Neural cell (in vitro differentiated cells): Measurements from ENCODE around the gene AP4S1. TPM values are rescaled to one million over a fixed set of nuclear protein-coding genes. Genes with fewer than 3 reads are reported as not detected.
"Not testable (repeated sequence)": the region's sequence is repeated elsewhere in the genome, so short reads cannot be mapped to it uniquely, and the experiment has no call there.

Experiments used
- H2AFZ ChIP-seq: fragments of 200-600, 300-800 bp; sonication (generic), shearing (Covaris generic); 2 replicates; pipeline ENCODE4 v1.6.0; 2014; ENCODE audit warnings: low read depth, mild to moderate bottlenecking, antibody characterized with exemption, low read length, moderate library complexity
- H3F3A ChIP-seq: fragments of 200-600 bp; shearing (Covaris generic); 2 replicates; pipeline ENCODE4 v1.6.1; 2016; ENCODE audit warnings: mild to moderate bottlenecking, moderate library complexity, mixed read lengths, antibody characterized with exemption, low read length; ENCODE audit not compliant: insufficient read depth, poor library complexity, severe bottlenecking
- H3K27ac ChIP-seq: fragments of 200-600, 300-800 bp; sonication (generic), shearing (Covaris generic); 2 replicates; pipeline ENCODE4 v1.5.1; 2014; ENCODE audit warnings: mild to moderate bottlenecking, low read length, moderate library complexity
- H3K27me3 ChIP-seq: fragments of 300-800, 200-600 bp; sonication (generic), shearing (Covaris generic); 2 replicates; pipeline ENCODE4 v1.6.0; 2014; ENCODE audit warnings: mild to moderate bottlenecking, low read depth, low read length, moderate library complexity; ENCODE audit not compliant: insufficient read depth
- H3K36me3 ChIP-seq: fragments of 300-800, 200-600 bp; sonication (generic), shearing (Covaris generic); 2 replicates; pipeline ENCODE4 v1.5.1; 2014; ENCODE audit warnings: mild to moderate bottlenecking, antibody characterized with exemption, low read length, moderate library complexity; ENCODE audit not compliant: insufficient read depth
- H3K4me2 ChIP-seq: fragments of 300-800, 200-600 bp; sonication (generic), shearing (Covaris generic); 2 replicates; pipeline ENCODE4 v1.6.0; 2014; ENCODE audit warnings: mild to moderate bottlenecking, low read length
- H3K4me3 ChIP-seq: fragments of 300-800, 200-600 bp; sonication (generic), shearing (Covaris generic); 2 replicates; pipeline ENCODE4 v1.5.1; 2014; ENCODE audit warnings: mild to moderate bottlenecking, low read length, moderate library complexity
- H3K79me2 ChIP-seq: fragments of 200-600 bp; shearing (Covaris generic); replicated peaks from 2 replicates; pipeline ENCODE4 v1.6.0; 2014; ENCODE audit warnings: mild to moderate bottlenecking, low read length, moderate library complexity; ENCODE audit not compliant: insufficient read depth
- H3K9ac ChIP-seq: fragments of 300-800, 200-600 bp; sonication (generic), shearing (Covaris generic); 2 replicates; pipeline ENCODE4 v1.6.1; 2016; ENCODE audit warnings: mild to moderate bottlenecking, low read length, mixed read lengths
- H3K9me2 ChIP-seq: fragments of 200-600 bp; shearing (Covaris generic); 2 replicates; pipeline ENCODE4 v1.6.1; 2016; ENCODE audit warnings: mild to moderate bottlenecking, low read length, mixed read lengths; ENCODE audit not compliant: insufficient read depth
- H3K9me3 ChIP-seq: fragments of 200-600, 300-800 bp; sonication (generic), shearing (Covaris generic); 2 replicates; pipeline ENCODE4 v1.6.1; 2016; ENCODE audit warnings: mild to moderate bottlenecking, mixed run types, low read length, moderate library complexity, mixed read lengths
- H4K20me1 ChIP-seq: fragments of 200-600 bp; shearing (Covaris generic); 2 replicates; pipeline ENCODE4 v1.6.1; 2016; ENCODE audit warnings: mild to moderate bottlenecking, mixed run types; ENCODE audit not compliant: insufficient read depth
- EP300 ChIP-seq: fragments of 450-650 bp; conservative IDR thresholded peaks from 2 replicates; pipeline ENCODE4 v1.6.1; 2014; ENCODE audit warnings: antibody characterized with exemption, mild to moderate bottlenecking, moderate library complexity; ENCODE audit not compliant: poor library complexity, severe bottlenecking
- EZH2 ChIP-seq: fragments of 200-600, 300-800 bp; shearing (Covaris generic), sonication (generic); IDR thresholded peaks from 2 replicates; pipeline ENCODE4 v1.6.1; 2014; ENCODE audit warnings: antibody characterized with exemption, low read length, borderline replicate concordance, mild to moderate bottlenecking; ENCODE audit not compliant: insufficient read depth, poor library complexity, severe bottlenecking
- MXI1 ChIP-seq: fragments of 450-650 bp; conservative IDR thresholded peaks from 2 replicates; pipeline ENCODE4 v1.6.1; 2014; ENCODE audit warnings: antibody characterized with exemption, mild to moderate bottlenecking; ENCODE audit not compliant: poor library complexity, severe bottlenecking
- POLR2AphosphoS5 ChIP-seq: IDR thresholded peaks from 2 replicates; pipeline ENCODE4 v1.6.1; 2012
- RAD21 ChIP-seq: fragments of 450-650 bp; conservative IDR thresholded peaks from 2 replicates; pipeline ENCODE4 v1.6.1; 2014; ENCODE audit warnings: antibody characterized with exemption, mild to moderate bottlenecking, moderate library complexity
- REST ChIP-seq: IDR thresholded peaks from 2 replicates; pipeline ENCODE4 v1.6.1; 2012; ENCODE audit warnings: borderline replicate concordance
- SMC3 ChIP-seq: fragments of 450-650 bp; conservative IDR thresholded peaks from 2 replicates; pipeline ENCODE4 v1.6.1; 2014; ENCODE audit warnings: antibody characterized with exemption, mild to moderate bottlenecking, moderate library complexity; ENCODE audit not compliant: poor library complexity
- TAF1 ChIP-seq: IDR thresholded peaks from 2 replicates; pipeline ENCODE4 v1.6.1; 2012; ENCODE audit warnings: low read depth
- polyA plus RNA-seq: library from polyadenylated mRNA; depleted of rRNA; stranded (reverse); fragments of >200 nt; gene quantifications from 2 replicates; pipeline ENCODE4 v1.2.3, GENCODE V29; 2014
- TF ChIP-seq, protein P1 (sequence below): fragments of 450-650 bp; IDR thresholded peaks from 2 replicates; pipeline ENCODE4 v1.5.1; 2014; ENCODE audit warnings: antibody characterized with exemption, mild to moderate bottlenecking, moderate library complexity; ENCODE audit not compliant: poor library complexity, severe bottlenecking

The AP4S1 gene
- polyA plus RNA-seq, 1 donor from 2014 or later = 20.8 TPM

DNA sequence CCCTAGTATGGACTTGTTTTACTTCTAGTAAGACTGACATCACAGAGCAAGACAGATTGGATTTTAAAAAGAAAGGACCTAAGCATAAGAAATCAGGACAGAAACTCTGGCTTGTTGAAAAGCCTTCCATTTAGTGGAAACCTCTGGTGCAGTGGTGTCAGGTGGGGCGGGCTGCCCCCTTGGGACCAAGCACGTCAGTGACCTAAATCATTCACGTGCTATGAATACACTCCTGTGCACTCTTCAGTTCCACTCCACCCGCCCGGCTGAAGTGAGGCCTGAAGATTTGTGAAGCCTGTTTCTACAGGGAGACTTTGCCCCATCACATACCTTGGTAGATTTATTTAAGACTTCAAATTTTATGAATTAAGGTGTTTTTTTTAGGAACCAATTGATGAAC is 58.9 kb downstream of the AP4S1 start:
- Histone ChIP-seq H3K79me2 (no peaks in the 10 kb centered on the region), H2AFZ (no peak overlapping the region), H3K27me3 (no peaks in the 10 kb centered on the region), H3K9ac (no peak overlapping the region), H3K9me2 (no peaks in the 10 kb centered on the region), H3K9me3 (no peaks in the 10 kb centered on the region), H3K4me3 (no peak overlapping the region), H3K27ac (no peak overlapping the region), H3K36me3 (no peaks in the 10 kb centered on the region), H3K4me2 (no peak overlapping the region), H4K20me1 (no peaks in the 10 kb centered on the region), H3F3A (no peaks in the 10 kb centered on the region)
- TF ChIP-seq, protein P1, sequence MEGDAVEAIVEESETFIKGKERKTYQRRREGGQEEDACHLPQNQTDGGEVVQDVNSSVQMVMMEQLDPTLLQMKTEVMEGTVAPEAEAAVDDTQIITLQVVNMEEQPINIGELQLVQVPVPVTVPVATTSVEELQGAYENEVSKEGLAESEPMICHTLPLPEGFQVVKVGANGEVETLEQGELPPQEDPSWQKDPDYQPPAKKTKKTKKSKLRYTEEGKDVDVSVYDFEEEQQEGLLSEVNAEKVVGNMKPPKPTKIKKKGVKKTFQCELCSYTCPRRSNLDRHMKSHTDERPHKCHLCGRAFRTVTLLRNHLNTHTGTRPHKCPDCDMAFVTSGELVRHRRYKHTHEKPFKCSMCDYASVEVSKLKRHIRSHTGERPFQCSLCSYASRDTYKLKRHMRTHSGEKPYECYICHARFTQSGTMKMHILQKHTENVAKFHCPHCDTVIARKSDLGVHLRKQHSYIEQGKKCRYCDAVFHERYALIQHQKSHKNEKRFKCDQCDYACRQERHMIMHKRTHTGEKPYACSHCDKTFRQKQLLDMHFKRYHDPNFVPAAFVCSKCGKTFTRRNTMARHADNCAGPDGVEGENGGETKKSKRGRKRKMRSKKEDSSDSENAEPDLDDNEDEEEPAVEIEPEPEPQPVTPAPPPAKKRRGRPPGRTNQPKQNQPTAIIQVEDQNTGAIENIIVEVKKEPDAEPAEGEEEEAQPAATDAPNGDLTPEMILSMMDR = no peak
- no peak for TF ChIP-seq SMC3
- no peak for TF ChIP-seq EP300
- no peak for TF ChIP-seq TAF1

DNA sequence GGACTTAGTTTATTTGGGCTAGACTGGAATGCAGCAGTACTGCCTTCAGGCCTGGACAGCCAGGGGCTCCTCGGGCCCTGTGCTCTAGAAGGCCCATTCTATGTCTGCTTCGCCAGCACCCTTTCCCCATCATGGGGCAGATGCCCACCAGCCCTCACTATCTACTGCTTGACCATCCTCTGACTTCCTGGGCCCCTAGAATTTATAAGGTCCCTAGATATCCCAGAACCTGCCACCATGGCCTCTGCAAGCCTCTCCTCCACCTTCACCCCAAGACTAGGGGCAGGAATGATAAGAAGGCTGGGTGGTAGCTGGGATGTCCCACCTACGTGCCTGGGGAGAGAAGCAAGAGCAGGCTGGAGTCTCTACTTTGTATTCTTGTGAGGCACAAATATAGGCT is 59.6 kb downstream of the AP4S1 start:
- Histone ChIP-seq H3K9me2 (no peaks in the 10 kb centered on the region), H3K27me3 (no peaks in the 10 kb centered on the region), H3K9ac (no peak overlapping the region), H3K4me2 (no peak overlapping the region), H3K36me3 (no peaks in the 10 kb centered on the region), H3F3A (no peaks in the 10 kb centered on the region), H3K9me3 (no peaks in the 10 kb centered on the region), H3K27ac (no peak overlapping the region), H3K79me2 (no peaks in the 10 kb centered on the region), H3K4me3 (no peak overlapping the region), H4K20me1 (no peaks in the 10 kb centered on the region), H2AFZ (no peak overlapping the region)
- TF ChIP-seq RAD21 (no peak), REST (no peak), SMC3 (no peak), MXI1 (no peak), EP300 (no peak), TAF1 (no peak), POLR2AphosphoS5 (no peak), EZH2 (no peak)
- TF ChIP-seq, protein P1 = no peak

DNA sequence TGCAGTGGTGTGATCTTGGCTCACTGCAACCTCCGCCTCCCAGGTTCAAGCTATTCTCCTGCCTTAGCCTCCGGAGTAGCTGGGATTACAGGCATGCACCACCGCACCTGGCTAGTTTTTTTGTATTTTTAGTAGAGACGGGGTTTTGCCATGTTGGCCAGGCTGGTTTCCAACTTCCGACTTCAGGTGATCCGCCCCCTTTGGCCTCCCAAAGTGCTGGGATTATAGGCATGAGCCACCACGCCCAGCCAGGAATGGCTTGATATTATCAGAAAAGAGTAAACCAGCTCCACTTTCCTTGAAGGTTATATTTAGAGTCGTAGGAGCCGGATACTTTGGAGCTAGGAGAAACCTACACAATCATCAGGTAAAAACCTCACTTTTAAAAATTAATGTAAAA is 61.0 kb downstream of the AP4S1 start:
- H3F3A ChIP-seq, H3K4me3 ChIP-seq, H3K9me3 ChIP-seq, H3K79me2 ChIP-seq, H3K9me2 ChIP-seq, H3K27ac ChIP-seq, H3K27me3 ChIP-seq, H2AFZ ChIP-seq, H4K20me1 ChIP-seq, H3K9ac ChIP-seq, H3K4me2 ChIP-seq, H3K36me3 ChIP-seq: not testable (repeated sequence)
